Mucosa of stomach (tissue), 1 donor: Measurements from ENCODE around the gene TRMT112.

Source experiments
- H3K27me3 ChIP-seq: one replicate; pipeline ENCODE4 v1.7.0; 2013; ENCODE audit warnings: mild to moderate bottlenecking, low read length; ENCODE audit not compliant: control insufficient read depth, insufficient read depth
- H3K36me3 ChIP-seq: one replicate; pipeline ENCODE4 v1.7.0; 2013; ENCODE audit warnings: low read length; ENCODE audit not compliant: control insufficient read depth, insufficient read depth
- H3K4me1 ChIP-seq: one replicate; pipeline ENCODE4 v1.7.0; 2013; ENCODE audit warnings: mild to moderate bottlenecking, low read length; ENCODE audit not compliant: control insufficient read depth, insufficient read depth
- H3K4me3 ChIP-seq: one replicate; pipeline ENCODE4 v1.7.0; 2013; ENCODE audit warnings: low read length
- H3K9ac ChIP-seq: one replicate; pipeline ENCODE4 v1.7.0; 2013; ENCODE audit warnings: mild to moderate bottlenecking, low read length, moderate library complexity
- H3K9me3 ChIP-seq: one replicate; pipeline ENCODE4 v1.7.0; 2013; ENCODE audit warnings: mild to moderate bottlenecking, low read length, moderate library complexity; ENCODE audit not compliant: control insufficient read depth
- donor health status: Pancreatic carcinoma.

The TRMT112 gene

GRCh38 chr11:64357446-64357845 lies 40.1 kb upstream of the TRMT112 start:
- peaks cover 59% of the 10 kb centered on the region for H3K4me1 ChIP-seq
- H3K4me3 ChIP-seq = no peak overlapping the region
- no peaks in the 10 kb centered on the region for H3K27me3 ChIP-seq
- peaks cover 13% of the 10 kb centered on the region for H3K36me3 ChIP-seq
- H3K9me3 ChIP-seq = no peaks in the 10 kb centered on the region
- H3K9ac ChIP-seq = peak overlapping the region; percentile 39

GRCh38 chr11:64356498-64357411 lies 39.4 kb upstream of the TRMT112 start:
- Histone ChIP-seq H3K9me3 (no peaks in the 10 kb centered on the region), H3K4me1 (peaks cover 59% of the 10 kb centered on the region), H3K9ac (peak overlapping the region; percentile 39), H3K4me3 (no peak overlapping the region), H3K36me3 (peaks cover 6% of the 10 kb centered on the region), H3K27me3 (no peaks in the 10 kb centered on the region)

- peak overlapping the region; percentile 53 for H3K4me3 ChIP-seq
- no peaks in the 10 kb centered on the region for H3K27me3 ChIP-seq
- H3K9me3 ChIP-seq = no peaks in the 10 kb centered on the region
- peaks cover 50% of the 10 kb centered on the region for H3K4me1 ChIP-seq
- H3K9ac ChIP-seq = peak overlapping the region; percentile 66
- H3K36me3 ChIP-seq = no peaks in the 10 kb centered on the region
These were observed 38.0 kb upstream of the TRMT112 start for GRCh38 chr11:64355078-64355940.

- H3K4me3 ChIP-seq = no peak overlapping the region
- no peak overlapping the region for H3K9ac ChIP-seq
These were observed 36.6 kb upstream of the TRMT112 start for GRCh38 chr11:64353715-64354506.

GRCh38 chr11:64352995-64353714 lies 35.8 kb upstream of the TRMT112 start:
- Histone ChIP-seq H3K9me3 (no peaks in the 10 kb centered on the region), H3K4me3 (no peak overlapping the region), H3K4me1 (peaks cover 41% of the 10 kb centered on the region), H3K27me3 (no peaks in the 10 kb centered on the region), H3K9ac (no peak overlapping the region), H3K36me3 (no peaks in the 10 kb centered on the region)

More at GRCh38 chr11:64353715-64354506, 36.6 kb upstream of the TRMT112 start:
- Histone ChIP-seq H3K4me1 (peaks cover 41% of the 10 kb centered on the region), H3K36me3 (no peaks in the 10 kb centered on the region), H3K27me3 (no peaks in the 10 kb centered on the region), H3K9me3 (no peaks in the 10 kb centered on the region)

GRCh38 chr11:64352099-64352994 lies 35.0 kb upstream of the TRMT112 start:
- Histone ChIP-seq H3K36me3 (no peaks in the 10 kb centered on the region), H3K4me3 (no peak overlapping the region), H3K4me1 (peaks cover 41% of the 10 kb centered on the region), H3K27me3 (no peaks in the 10 kb centered on the region), H3K9me3 (no peaks in the 10 kb centered on the region), H3K9ac (no peak overlapping the region)

- Histone ChIP-seq H3K9me3 (no peaks in the 10 kb centered on the region), H3K27me3 (no peaks in the 10 kb centered on the region), H3K4me3 (no peak overlapping the region), H3K36me3 (no peaks in the 10 kb centered on the region), H3K4me1 (peaks cover 32% of the 10 kb centered on the region), H3K9ac (no peak overlapping the region)
These were observed 33.8 kb upstream of the TRMT112 start for GRCh38 chr11:64351136-64351631.

GRCh38 chr11:64349404-64349803 lies 32.0 kb upstream of the TRMT112 start:
- Histone ChIP-seq H3K9ac (no peak overlapping the region), H3K27me3 (no peaks in the 10 kb centered on the region), H3K4me1 (peaks cover 19% of the 10 kb centered on the region), H3K4me3 (no peak overlapping the region), H3K9me3 (no peaks in the 10 kb centered on the region), H3K36me3 (no peaks in the 10 kb centered on the region)

- no peaks in the 10 kb centered on the region for H3K9me3 ChIP-seq
- no peak overlapping the region for H3K9ac ChIP-seq
- no peaks in the 10 kb centered on the region for H3K27me3 ChIP-seq
These were observed 31.6 kb upstream of the TRMT112 start for GRCh38 chr11:64349025-64349387.

GRCh38 chr11:64348383-64349024 lies 31.1 kb upstream of the TRMT112 start:
- Histone ChIP-seq H3K4me1 (peaks cover 21% of the 10 kb centered on the region), H3K27me3 (no peaks in the 10 kb centered on the region), H3K36me3 (no peaks in the 10 kb centered on the region), H3K9ac (peak overlapping the region; percentile 15), H3K9me3 (no peaks in the 10 kb centered on the region), H3K4me3 (no peak overlapping the region)

More at GRCh38 chr11:64349025-64349387, 31.6 kb upstream of the TRMT112 start:
- Histone ChIP-seq H3K36me3 (no peaks in the 10 kb centered on the region), H3K4me3 (no peak overlapping the region), H3K4me1 (peaks cover 19% of the 10 kb centered on the region)
